ENCODE data around the gene WWOX.

The WWOX gene

GRCh38 chr16:78235168-78235800, 135.8 kb downstream of the WWOX start:
- peak; percentile 62 for DNase-seq

- no peak for DNase-seq
These were observed 136.4 kb downstream of the WWOX start for GRCh38 chr16:78235876-78236275.

DNA sequence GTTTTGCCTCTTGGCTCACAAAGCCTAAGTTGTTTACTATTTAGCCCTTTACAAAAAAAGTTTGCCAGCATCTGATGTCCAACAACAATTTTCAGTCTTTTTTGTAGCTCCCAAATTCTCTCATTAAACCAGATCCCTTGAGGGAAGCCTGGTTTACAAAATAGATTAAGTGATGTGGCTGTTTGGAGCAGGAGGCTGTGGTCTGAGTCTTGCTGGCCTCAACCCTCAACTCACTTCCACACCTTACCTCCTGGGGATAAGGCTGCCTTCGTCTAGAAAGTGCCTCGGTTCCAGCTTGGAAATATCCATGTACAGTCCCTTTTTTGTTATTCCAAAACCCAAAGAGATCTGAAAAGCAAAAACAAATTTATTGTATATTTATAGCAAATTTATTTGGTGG, 138.4 kb downstream of the WWOX start:
- no peak for DNase-seq

DNA sequence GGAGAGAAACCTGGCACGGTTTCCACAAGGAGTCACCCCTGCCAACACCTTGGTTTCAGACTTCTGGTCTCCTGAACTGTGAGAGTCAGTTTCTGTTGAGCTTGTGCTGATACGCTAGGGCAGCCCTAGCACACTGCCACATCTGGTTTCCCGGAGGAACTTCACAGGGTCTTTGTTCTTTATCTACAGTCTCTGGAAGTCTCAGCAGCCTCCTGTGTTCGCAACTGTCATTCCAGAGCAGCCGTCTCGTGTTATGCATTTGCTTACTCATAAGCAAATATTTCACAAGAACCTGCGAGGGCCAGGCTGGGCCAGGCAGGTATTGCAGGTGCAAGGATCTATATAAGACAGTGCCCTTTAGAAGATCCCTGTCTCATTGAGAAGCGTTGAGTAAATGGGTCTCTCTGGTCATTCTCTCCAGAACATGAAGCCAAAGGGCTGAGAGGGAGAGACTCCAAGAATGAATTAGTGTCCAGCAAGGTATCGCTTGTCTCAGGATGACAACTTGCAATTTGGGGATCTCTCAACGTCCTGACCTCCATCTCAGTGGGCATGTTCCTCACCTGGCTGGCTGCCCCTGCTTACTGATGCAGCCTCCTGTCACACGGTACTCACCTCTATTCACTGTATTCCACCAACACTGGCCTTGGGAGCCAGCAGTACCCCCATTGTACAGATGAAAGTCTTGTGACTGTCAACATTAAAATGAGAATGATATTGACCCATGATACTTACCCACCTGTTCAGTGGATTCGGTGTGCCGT, 141.2 kb downstream of the WWOX start:
- no peak for DNase-seq

- no peak for DNase-seq
These were observed 142.8 kb downstream of the WWOX start for GRCh38 chr16:78242239-78242630.

DNA sequence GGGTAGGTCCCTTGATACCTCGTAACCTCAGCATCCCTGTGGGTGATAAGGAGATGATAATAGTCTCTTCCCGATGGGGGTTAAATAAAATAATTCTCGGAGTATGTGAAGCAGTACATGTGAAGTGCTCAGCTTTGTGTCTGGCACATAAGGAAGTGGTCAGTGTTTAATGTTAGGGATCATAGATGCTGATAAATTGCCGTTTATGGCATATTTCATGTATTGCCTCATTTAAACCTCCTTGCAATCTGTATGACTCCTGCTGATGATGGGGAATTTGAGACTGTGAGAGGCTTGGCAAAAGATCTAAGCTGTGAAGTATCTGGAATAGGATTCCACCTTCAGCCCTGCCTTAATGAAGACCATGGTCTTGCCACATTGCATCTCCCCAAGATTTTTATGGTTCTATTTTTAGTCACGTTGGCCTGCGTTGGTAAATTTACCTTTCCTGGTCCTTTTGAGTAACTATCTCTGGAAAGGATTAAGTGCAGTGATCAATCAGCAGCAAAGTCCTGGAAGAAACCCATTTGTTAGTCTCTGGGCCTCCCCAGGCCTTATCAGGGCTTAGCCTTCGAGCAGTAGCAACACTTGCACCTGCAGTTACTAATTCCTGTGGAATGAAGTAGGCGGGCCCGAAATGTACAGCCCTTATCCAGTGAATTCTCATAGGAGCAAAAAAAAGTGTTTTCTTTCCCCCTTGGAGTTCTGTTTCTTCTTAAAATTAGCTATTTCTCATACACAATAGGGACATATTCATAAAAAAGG, 144.9 kb downstream of the WWOX start:
- no peak for DNase-seq

DNA sequence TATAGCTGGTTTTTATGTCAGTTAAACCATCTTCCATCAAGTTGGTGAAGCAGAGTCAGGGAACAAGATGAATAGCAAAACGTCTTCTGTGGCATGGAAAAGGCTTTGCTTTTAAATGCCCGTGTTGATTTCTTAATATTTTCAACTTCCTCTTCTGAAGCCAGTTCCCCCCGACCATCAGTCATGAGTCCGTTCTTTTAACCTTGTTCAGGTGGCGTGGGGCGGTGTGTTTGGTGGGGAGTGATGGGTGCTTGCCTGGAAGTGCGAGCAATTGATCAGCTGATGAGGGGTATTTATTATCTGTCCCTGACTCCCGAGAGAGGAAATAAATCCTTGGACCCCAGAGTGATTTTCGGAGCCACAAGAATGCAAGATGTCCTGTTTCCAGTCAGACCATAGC, 147.1 kb downstream of the WWOX start:
- DNase-seq = no peak

GRCh38 chr16:78249056-78249455, 149.6 kb downstream of the WWOX start:
- DNase-seq = no peak

- no peak for DNase-seq
These were observed 150.4 kb downstream of the WWOX start for GRCh38 chr16:78249832-78250231.

DNA sequence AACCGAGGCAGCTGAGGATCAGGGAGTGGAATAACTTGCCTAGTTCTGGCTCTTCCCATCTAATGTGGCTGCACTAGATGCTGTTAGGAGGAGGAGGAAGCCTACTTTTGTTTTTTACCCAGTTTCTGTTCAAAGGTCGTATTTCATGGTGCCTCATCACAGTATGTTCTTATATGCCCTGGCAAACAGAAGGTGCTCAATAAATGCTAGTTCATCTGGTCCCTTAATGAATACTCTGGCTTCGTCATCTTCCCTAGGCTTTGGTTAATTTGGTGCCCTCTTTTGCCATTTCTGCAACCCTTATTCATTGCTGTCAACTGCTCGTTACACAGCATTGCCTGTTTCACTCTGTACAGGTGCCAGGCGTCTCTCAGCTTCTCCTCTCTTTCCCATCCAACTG, 151.7 kb downstream of the WWOX start:
- no peak for DNase-seq

GRCh38 chr16:78252757-78253156, 153.3 kb downstream of the WWOX start:
- no peak for DNase-seq

GRCh38 chr16:78254841-78255240, 155.4 kb downstream of the WWOX start:
- no peak for DNase-seq

DNA sequence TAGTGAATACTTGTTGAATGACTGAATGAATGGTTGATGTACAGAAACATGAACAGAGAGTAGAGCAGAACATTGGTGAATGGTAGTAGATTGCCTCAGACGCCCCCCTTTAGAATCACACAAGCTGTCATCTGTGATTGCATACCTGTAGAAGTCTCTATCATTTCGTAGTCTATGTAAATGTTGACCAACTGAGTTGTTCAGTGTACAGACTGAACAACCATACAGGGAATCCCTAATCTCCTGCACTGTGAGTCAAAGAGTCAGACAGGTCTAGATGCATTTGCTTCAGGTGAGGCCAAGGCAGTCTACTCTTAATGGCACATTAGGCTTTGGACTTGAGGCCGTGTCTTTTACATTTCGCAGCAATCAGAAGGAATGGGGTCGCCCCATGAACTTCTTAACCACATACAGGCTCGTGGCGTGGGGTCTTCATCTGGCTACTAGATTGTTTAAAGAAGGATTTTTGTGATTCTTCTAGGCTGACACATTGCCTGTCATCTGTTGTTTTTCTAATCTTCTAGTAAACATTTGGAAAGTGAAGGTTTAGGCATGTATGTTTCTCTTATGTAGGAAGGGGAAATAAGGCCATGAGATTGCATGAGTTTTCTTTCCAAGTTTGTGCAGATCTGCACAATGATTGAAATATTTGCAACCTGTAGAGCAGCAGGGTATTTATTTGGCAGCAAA, 157.4 kb downstream of the WWOX start:
- DNase-seq = no peak

- no peak for DNase-seq
These were observed 157.9 kb downstream of the WWOX start for GRCh38 chr16:78257376-78257728.

GRCh38 chr16:78258375-78259065, 159.1 kb downstream of the WWOX start:
- DNase-seq = no peak

- no peak for DNase-seq
These were observed 160.4 kb downstream of the WWOX start for GRCh38 chr16:78259873-78260272.

DNA sequence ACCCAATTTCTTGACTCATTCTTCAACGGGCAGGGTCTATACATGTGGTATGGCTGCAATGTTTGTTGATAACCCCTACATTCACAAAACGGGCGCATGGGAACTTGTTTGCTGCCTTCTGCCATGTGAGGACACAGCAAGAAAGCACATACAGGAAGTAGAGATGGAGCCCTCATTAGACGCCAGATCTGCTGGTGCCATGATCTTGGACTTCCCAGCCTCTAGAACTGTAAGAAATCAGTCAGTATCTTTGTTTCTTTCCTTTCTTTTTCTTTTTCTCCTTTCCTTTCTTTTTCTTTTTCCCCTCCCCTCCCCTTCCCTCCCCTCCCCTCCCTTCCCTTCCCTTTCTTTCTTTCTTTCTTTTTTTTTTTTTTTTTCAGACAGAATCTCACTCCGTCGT, 165.2 kb downstream of the WWOX start:
- DNase-seq = no peak

DNA sequence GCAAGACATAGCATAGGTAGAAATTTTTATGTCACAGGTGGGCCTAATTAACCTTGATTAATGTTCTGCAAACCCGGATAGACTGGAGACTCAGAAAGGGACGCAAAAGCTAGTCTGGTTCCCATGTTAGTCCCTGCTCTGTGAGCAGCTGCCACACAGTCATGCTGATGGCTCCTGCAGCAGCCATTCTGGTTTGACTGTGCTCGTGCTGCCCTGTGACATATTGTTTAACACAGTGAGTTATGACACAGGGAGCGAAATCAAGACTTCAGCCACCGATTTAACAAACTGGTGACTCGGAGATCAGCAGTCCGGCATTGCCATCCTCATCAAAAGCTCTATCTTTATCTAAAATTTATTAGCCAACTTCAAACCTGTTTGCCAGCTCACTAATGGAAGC, 169.8 kb downstream of the WWOX start:
- DNase-seq = no peak

- no peak for DNase-seq
These were observed 172.5 kb downstream of the WWOX start for GRCh38 chr16:78271981-78272380.

- no peak for DNase-seq
These were observed 175.3 kb downstream of the WWOX start for GRCh38 chr16:78274771-78275170.

DNA sequence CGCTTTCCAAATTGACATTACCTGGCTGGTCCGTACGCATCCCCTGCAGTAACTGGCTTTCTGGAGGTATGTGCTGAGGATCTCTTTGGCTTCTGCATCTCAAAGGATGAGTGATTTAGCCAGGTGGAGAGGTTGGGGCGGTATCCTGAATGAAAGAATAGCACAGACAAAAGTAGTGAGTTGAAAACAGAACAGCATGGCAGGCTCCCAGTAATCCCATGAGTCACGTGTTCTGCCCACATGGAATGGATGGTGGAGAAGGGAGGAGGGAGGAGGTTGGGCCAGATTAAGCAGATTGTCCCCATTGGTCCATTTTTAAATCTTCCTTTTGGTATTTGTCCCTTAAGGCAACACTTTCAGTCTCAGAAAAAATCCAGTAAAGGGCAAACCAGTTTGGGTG, 176.0 kb downstream of the WWOX start:
- DNase-seq = no peak

- DNase-seq = no peak
These were observed 178.0 kb downstream of the WWOX start for GRCh38 chr16:78277321-78278055.

Measured in CD4-positive, alpha-beta T cell treated with Interleukin-6 for 4 hours (primary cell).